Measurements from ENCODE around the gene PTPRN2. TPM values are rescaled to one million over a fixed set of nuclear protein-coding genes. Genes with fewer than 3 reads are reported as not detected.

Gene PTPRN2
- total RNA-seq, 4 donors from 2014 or later: 6.6 to 10.7 (median 8.2) TPM

GRCh38 chr7:157544226-157544625 is 1043.4 kb downstream of the PTPRN2 start:
- H3K4me1 ChIP-seq: no peaks in the 10 kb centered on the region
- H3K9me3 ChIP-seq: peaks cover 0 to 3% (median 0%) of the 10 kb centered on the region in 4 donors
- no peak for TF ChIP-seq CTCF (IDR thresholded peaks at IDR 0.05)
- no peak for TF ChIP-seq EP300 (IDR thresholded peaks at IDR 0.05)
- TF ChIP-seq POLR2A (IDR thresholded peaks at IDR 0.05): no peak
- no peak overlapping the region for H3K27ac ChIP-seq
- no peak overlapping the region for H3K4me3 ChIP-seq
- no peaks in the 10 kb centered on the region for H3K27me3 ChIP-seq
- DNase-seq (ENCODE audit: low spot score in 2 of 2): no peak
- H3K36me3 ChIP-seq: peaks cover 0 to 32% (median 0%) of the 10 kb centered on the region in 3 donors
- 86% methylated on average over 19 of the region's 19 CpGs for WGBS, 2 donors

GRCh38 chr7:157543791-157544190 is 1043.8 kb downstream of the PTPRN2 start:
- Histone ChIP-seq H3K36me3 (peaks cover 0 to 27% (median 0%) of the 10 kb centered on the region in 3 donors), H3K27ac (no peak overlapping the region), H3K4me3 (no peak overlapping the region), H3K4me1 (no peaks in the 10 kb centered on the region), H3K27me3 (no peaks in the 10 kb centered on the region), H3K9me3 (peaks cover 0 to 3% (median 0%) of the 10 kb centered on the region in 4 donors)
- TF ChIP-seq EP300 (IDR thresholded peaks at IDR 0.05) (no peak), CTCF (IDR thresholded peaks at IDR 0.05) (no peak), POLR2A (IDR thresholded peaks at IDR 0.05) (no peak)
- DNase-seq (ENCODE audit: low spot score in 2 of 2): no peak
- 89 to 95% methylated on average over 12 of the region's 12 CpGs for WGBS, 2 donors

GRCh38 chr7:157543276-157543675 is 1044.3 kb downstream of the PTPRN2 start:
- 93 to 96% methylated on average over 11 of the region's 11 CpGs for WGBS, 2 donors
- no peaks in the 10 kb centered on the region for H3K27me3 ChIP-seq
- H3K4me1 ChIP-seq: no peaks in the 10 kb centered on the region
- H3K27ac ChIP-seq: no peak overlapping the region
- TF ChIP-seq POLR2A (IDR thresholded peaks at IDR 0.05) (no peak), CTCF (IDR thresholded peaks at IDR 0.05) (no peak), EP300 (IDR thresholded peaks at IDR 0.05) (no peak)
- H3K36me3 ChIP-seq: peaks cover 0 to 22% (median 0%) of the 10 kb centered on the region in 3 donors
- peaks cover 0 to 3% (median 0%) of the 10 kb centered on the region in 4 donors for H3K9me3 ChIP-seq
- DNase-seq (ENCODE audit: low spot score in 2 of 2): no peak
- H3K4me3 ChIP-seq: no peak overlapping the region

- Histone ChIP-seq H3K36me3 (peaks cover 0 to 13% (median 0%) of the 10 kb centered on the region in 3 donors), H3K4me3 (no peak overlapping the region), H3K4me1 (no peaks in the 10 kb centered on the region), H3K27me3 (no peaks in the 10 kb centered on the region), H3K27ac (no peak overlapping the region), H3K9me3 (peaks cover 0 to 3% (median 0%) of the 10 kb centered on the region in 4 donors)
- DNase-seq (ENCODE audit: low spot score in 2 of 2): no peak
- TF ChIP-seq POLR2A (IDR thresholded peaks at IDR 0.05): no peak
- 82 to 84% methylated on average over 30 to 33 of the region's 33 CpGs for WGBS, 2 donors
Measured at GRCh38 chr7:157542068-157543021, 1045.3 kb downstream of the PTPRN2 start.

- DNase-seq (ENCODE audit: low spot score in 2 of 2): no peak
- peaks cover 0 to 4% (median 0%) of the 10 kb centered on the region in 3 donors for H3K36me3 ChIP-seq
- H3K4me3 ChIP-seq: no peak overlapping the region
- H3K4me1 ChIP-seq: no peaks in the 10 kb centered on the region
- no peak for TF ChIP-seq CTCF (IDR thresholded peaks at IDR 0.05)
- TF ChIP-seq EP300 (IDR thresholded peaks at IDR 0.05): no peak
- TF ChIP-seq POLR2A (IDR thresholded peaks at IDR 0.05): no peak
- H3K9me3 ChIP-seq: peaks cover 0 to 3% (median 0%) of the 10 kb centered on the region in 4 donors
- 87 to 89% methylated on average over 24 to 26 of the region's 26 CpGs for WGBS, 2 donors
- no peaks in the 10 kb centered on the region for H3K27me3 ChIP-seq
- no peak overlapping the region for H3K27ac ChIP-seq
Measured at GRCh38 chr7:157541295-157542067, 1046.1 kb downstream of the PTPRN2 start.
